Kidney epithelial cell (primary cell): Measurements from ENCODE around the gene RHD. TPM values are rescaled to one million over a fixed set of nuclear protein-coding genes. Genes with fewer than 3 reads are reported as not detected.
"Not testable (repeated sequence)": the region's sequence is repeated elsewhere in the genome, so short reads cannot be mapped to it uniquely, and the experiment has no call there.

Experiments
- DNase-seq: peaks from one replicate; pipeline ENCODE4 v3.0.0-alpha.2; 2010; ENCODE audit warnings: low read depth
- H3K27me3 ChIP-seq: 2 replicates; pipeline ENCODE4 v1.6.0; 2011; ENCODE audit warnings: low read length; ENCODE audit not compliant: control insufficient read depth, insufficient read depth
- H3K36me3 ChIP-seq: 2 replicates; pipeline ENCODE4 v1.5.1; 2011; ENCODE audit warnings: low read length; ENCODE audit not compliant: control insufficient read depth, insufficient read depth
- H3K4me3 ChIP-seq: 2 replicates; pipeline ENCODE4 v1.5.1; 2011; ENCODE audit warnings: low read depth, mild to moderate bottlenecking, control low read depth, low read length
- total RNA-seq: library from RNA; depleted of rRNA; stranded (reverse); fragments of >200 nt; gene quantifications from 2 replicates; pipeline ENCODE4 v1.2.3, GENCODE V29; 2015
- TF ChIP-seq, protein P1 (sequence below): IDR thresholded peaks from 2 replicates; pipeline ENCODE4 v1.5.1; 2011; ENCODE audit warnings: mild to moderate bottlenecking, moderate library complexity, low read length, control low read depth, inconsistent platforms; ENCODE audit not compliant: insufficient read depth, poor library complexity, severe bottlenecking

Gene RHD
- total RNA-seq, 1 donor from 2014 or later = not detected

- Histone ChIP-seq H3K36me3 (no peaks in the 10 kb centered on the region), H3K4me3 (no peak overlapping the region), H3K27me3 (no peaks in the 10 kb centered on the region)
- TF ChIP-seq, protein P1, sequence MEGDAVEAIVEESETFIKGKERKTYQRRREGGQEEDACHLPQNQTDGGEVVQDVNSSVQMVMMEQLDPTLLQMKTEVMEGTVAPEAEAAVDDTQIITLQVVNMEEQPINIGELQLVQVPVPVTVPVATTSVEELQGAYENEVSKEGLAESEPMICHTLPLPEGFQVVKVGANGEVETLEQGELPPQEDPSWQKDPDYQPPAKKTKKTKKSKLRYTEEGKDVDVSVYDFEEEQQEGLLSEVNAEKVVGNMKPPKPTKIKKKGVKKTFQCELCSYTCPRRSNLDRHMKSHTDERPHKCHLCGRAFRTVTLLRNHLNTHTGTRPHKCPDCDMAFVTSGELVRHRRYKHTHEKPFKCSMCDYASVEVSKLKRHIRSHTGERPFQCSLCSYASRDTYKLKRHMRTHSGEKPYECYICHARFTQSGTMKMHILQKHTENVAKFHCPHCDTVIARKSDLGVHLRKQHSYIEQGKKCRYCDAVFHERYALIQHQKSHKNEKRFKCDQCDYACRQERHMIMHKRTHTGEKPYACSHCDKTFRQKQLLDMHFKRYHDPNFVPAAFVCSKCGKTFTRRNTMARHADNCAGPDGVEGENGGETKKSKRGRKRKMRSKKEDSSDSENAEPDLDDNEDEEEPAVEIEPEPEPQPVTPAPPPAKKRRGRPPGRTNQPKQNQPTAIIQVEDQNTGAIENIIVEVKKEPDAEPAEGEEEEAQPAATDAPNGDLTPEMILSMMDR = no peak
- DNase-seq = no peak
These were observed 16.4 kb upstream of the RHD start for GRCh38 chr1:25255706-25256577.

- no peak overlapping the region for H3K4me3 ChIP-seq
- DNase-seq = no peak
- H3K36me3 ChIP-seq = no peaks in the 10 kb centered on the region
- TF ChIP-seq, protein P1 = no peak
- no peaks in the 10 kb centered on the region for H3K27me3 ChIP-seq
These were observed 15.7 kb upstream of the RHD start for GRCh38 chr1:25256578-25256965.

GRCh38 chr1:25257196-25257595 lies 15.1 kb upstream of the RHD start:
- H3K36me3 ChIP-seq = no peaks in the 10 kb centered on the region
- DNase-seq = no peak
- no peak overlapping the region for H3K4me3 ChIP-seq
- H3K27me3 ChIP-seq = no peaks in the 10 kb centered on the region
- TF ChIP-seq, protein P1 = no peak

GRCh38 chr1:25259813-25260212 lies 12.5 kb upstream of the RHD start:
- not testable (repeated sequence) for H3K4me3 ChIP-seq, DNase-seq, H3K36me3 ChIP-seq, H3K27me3 ChIP-seq

- not testable (repeated sequence) for H3K36me3 ChIP-seq, DNase-seq, H3K4me3 ChIP-seq, H3K27me3 ChIP-seq
These were observed 12.0 kb upstream of the RHD start for GRCh38 chr1:25260336-25260735.

GRCh38 chr1:25266554-25267287 lies 5.6 kb upstream of the RHD start:
- DNase-seq, H3K36me3 ChIP-seq, H3K27me3 ChIP-seq: not testable (repeated sequence)
- peak overlapping the region; percentile 48 for H3K4me3 ChIP-seq

GRCh38 chr1:25267288-25268142 lies 4.8 kb upstream of the RHD start:
- not testable (repeated sequence) for H3K36me3 ChIP-seq, H3K27me3 ChIP-seq, DNase-seq
- H3K4me3 ChIP-seq = peak overlapping the region; percentile 53

- not testable (repeated sequence) for H3K36me3 ChIP-seq, H3K27me3 ChIP-seq, DNase-seq
- peak overlapping the region; percentile 23 for H3K4me3 ChIP-seq
These were observed 4.1 kb upstream of the RHD start for GRCh38 chr1:25268143-25268760.

- not testable (repeated sequence) for H3K36me3 ChIP-seq, DNase-seq
These were observed 3.3 kb downstream of the RHD start for GRCh38 chr1:25275648-25276047.

GRCh38 chr1:25277295-25277694 lies 5.0 kb downstream of the RHD start:
- not testable (repeated sequence) for H3K36me3 ChIP-seq, H3K27me3 ChIP-seq, H3K4me3 ChIP-seq, DNase-seq

More at GRCh38 chr1:25275648-25276047, 3.3 kb downstream of the RHD start:
- not testable (repeated sequence) for H3K4me3 ChIP-seq, H3K27me3 ChIP-seq
